Measurements from ENCODE around the gene CDKL4. TPM values are rescaled to one million over a fixed set of nuclear protein-coding genes. Genes with fewer than 3 reads are reported as not detected.
"Not testable (repeated sequence)": the region's sequence is repeated elsewhere in the genome, so short reads cannot be mapped to it uniquely, and the experiment has no call there.

The CDKL4 gene
- polyA plus RNA-seq (ENCODE audit: insufficient read length) = 0.32 TPM

GRCh38 chr2:39243469-39244123 lies at the start of gene CDKL4:
TSS of gene CDKL4 (minus strand) at chr2:39243970.
- DNase-seq = no peak

GRCh38 chr2:39290433-39290832 lies 46.7 kb upstream of the CDKL4 start:
- DNase-seq = no peak

- no peak for DNase-seq
These were observed 45.8 kb upstream of the CDKL4 start for GRCh38 chr2:39289609-39290008.

- no peak for DNase-seq
These were observed 39.8 kb upstream of the CDKL4 start for GRCh38 chr2:39283561-39283960.

GRCh38 chr2:39281391-39281790 lies 37.6 kb upstream of the CDKL4 start:
- DNase-seq = no peak

GRCh38 chr2:39275016-39275415 lies 31.2 kb upstream of the CDKL4 start:
- DNase-seq = no peak

GRCh38 chr2:39269941-39270340 lies 26.2 kb upstream of the CDKL4 start:
- no peak for DNase-seq

GRCh38 chr2:39266916-39267434 lies 23.2 kb upstream of the CDKL4 start:
- DNase-seq = no peak

- no peak for DNase-seq
These were observed 22.5 kb upstream of the CDKL4 start for GRCh38 chr2:39266139-39266805.

GRCh38 chr2:39265315-39265714 lies 21.5 kb upstream of the CDKL4 start:
- DNase-seq = no peak

- no peak for DNase-seq
These were observed 21.0 kb upstream of the CDKL4 start for GRCh38 chr2:39264733-39265132.

GRCh38 chr2:39260087-39260486 lies 16.3 kb upstream of the CDKL4 start:
- no peak for DNase-seq

GRCh38 chr2:39256040-39256439 lies 12.3 kb upstream of the CDKL4 start:
- DNase-seq = no peak

GRCh38 chr2:39252888-39253518 lies 9.2 kb upstream of the CDKL4 start:
- no peak for DNase-seq

- DNase-seq = no peak
These were observed 3.8 kb upstream of the CDKL4 start for GRCh38 chr2:39247512-39248043.

- no peak for DNase-seq
These were observed 2.7 kb upstream of the CDKL4 start for GRCh38 chr2:39246382-39246980.

- not testable (repeated sequence) for DNase-seq
These were observed 1.3 kb upstream of the CDKL4 start for GRCh38 chr2:39244963-39245625.

GRCh38 chr2:39244241-39244862 lies 582 bp upstream of the CDKL4 start:
- not testable (repeated sequence) for DNase-seq

GRCh38 chr2:39241588-39241987 lies 2.2 kb downstream of the CDKL4 start:
- DNase-seq = no peak

GRCh38 chr2:39240758-39241157 lies 3.0 kb downstream of the CDKL4 start:
- no peak for DNase-seq

- no peak for DNase-seq
These were observed 9.0 kb downstream of the CDKL4 start for GRCh38 chr2:39234754-39235153.

GRCh38 chr2:39232141-39232540 lies 11.6 kb downstream of the CDKL4 start:
- no peak for DNase-seq
